Cardiac muscle cell (in vitro differentiated cells and primary cell): Measurements from ENCODE around the gene TRIM38. TPM values are rescaled to one million over a fixed set of nuclear protein-coding genes. Genes with fewer than 3 reads are reported as not detected.
"Not testable (repeated sequence)": the region's sequence is repeated elsewhere in the genome, so short reads cannot be mapped to it uniquely, and the experiment has no call there.

ENCODE experiments used
- DNase-seq, 2 donors: peaks; one replicate each; pipeline versions ENCODE4 v3.0.0 to v3.0.0-alpha.2; 2010 to 2017; ENCODE audit warnings: low read depth in 1 of 2, low spot score in 1 of 2
- H3K27ac ChIP-seq: fragments of 200-600 bp; sonication (generic); 2 replicates; pipeline ENCODE4 v1.5.1; 2016
- H3K27me3 ChIP-seq: fragments of 200-600 bp; sonication (generic); 2 replicates; pipeline ENCODE4 v1.6.0; 2016; ENCODE audit warnings: control low read depth
- H3K36me3 ChIP-seq: fragments of 200-600 bp; sonication (generic); 2 replicates; pipeline ENCODE4 v1.5.1; 2016; ENCODE audit warnings: control low read depth
- H3K4me1 ChIP-seq: fragments of 200-600 bp; sonication (generic); 2 replicates; pipeline ENCODE4 v1.8.1; 2017; ENCODE audit warnings: low read depth, mild to moderate bottlenecking, mixed run types
- H3K4me3 ChIP-seq: fragments of 200-600 bp; sonication (generic); 2 replicates; pipeline ENCODE4 v1.5.1; 2016; ENCODE audit warnings: mild to moderate bottlenecking
- H3K9me3 ChIP-seq: fragments of 200-600 bp; sonication (generic); 2 replicates; pipeline ENCODE4 v1.5.1; 2017; ENCODE audit warnings: low read depth, mild to moderate bottlenecking, control low read depth
- CTCF ChIP-seq: IDR thresholded peaks from 2 replicates; pipeline ENCODE4 v1.5.1; 2012; ENCODE audit warnings: low read depth, mild to moderate bottlenecking, low read length
- polyA plus RNA-seq: library from polyadenylated mRNA; unstranded; fragments of >200 nt; fragmentation: Nextera tagmentation; extraction: Ambion mirVana; gene quantifications from 2 replicates; pipeline ENCODE4 v1.2.1, GENCODE V29; 2016
- total RNA-seq: library from RNA; depleted of rRNA; stranded (reverse); fragments of >200 nt; gene quantifications from 2 replicates; pipeline ENCODE4 v1.2.3, GENCODE V29; 2016

The TRIM38 gene
- total and polyA plus RNA-seq, 2 experiments from 2014 or later, result 0.05 to 0.12 TPM

GRCh38 chr6:26006086-26006939 lies 43.7 kb downstream of the TRIM38 start:
- Histone ChIP-seq H3K27me3 (no peaks in the 10 kb centered on the region), H3K4me3 (no peak overlapping the region), H3K9me3 (no peaks in the 10 kb centered on the region), H3K36me3 (no peaks in the 10 kb centered on the region), H3K4me1 (peaks cover 5% of the 10 kb centered on the region), H3K27ac (no peak overlapping the region)
- DNase-seq, result no peak
- no peak for TF ChIP-seq CTCF

- not testable (repeated sequence) for DNase-seq, H3K36me3 ChIP-seq, H3K9me3 ChIP-seq, H3K4me3 ChIP-seq, H3K4me1 ChIP-seq, H3K27ac ChIP-seq, H3K27me3 ChIP-seq
Measured at GRCh38 chr6:26006940-26007305, 44.3 kb downstream of the TRIM38 start.

GRCh38 chr6:26008470-26008869 lies 45.9 kb downstream of the TRIM38 start:
- no peak for DNase-seq
- no peak overlapping the region for H3K27ac ChIP-seq
- H3K4me1 ChIP-seq, result peaks cover 5% of the 10 kb centered on the region
- no peak for TF ChIP-seq CTCF
- H3K9me3 ChIP-seq, result no peaks in the 10 kb centered on the region
- H3K4me3 ChIP-seq, result no peak overlapping the region
- H3K36me3 ChIP-seq, result no peaks in the 10 kb centered on the region
- no peaks in the 10 kb centered on the region for H3K27me3 ChIP-seq

GRCh38 chr6:26009817-26010216 lies 47.2 kb downstream of the TRIM38 start:
- no peak for TF ChIP-seq CTCF
- Histone ChIP-seq H3K27me3 (no peaks in the 10 kb centered on the region), H3K9me3 (no peaks in the 10 kb centered on the region), H3K4me3 (no peak overlapping the region), H3K4me1 (peaks cover 5% of the 10 kb centered on the region), H3K36me3 (no peaks in the 10 kb centered on the region), H3K27ac (no peak overlapping the region)
- DNase-seq, result no peak

GRCh38 chr6:26012061-26012460 lies 49.5 kb downstream of the TRIM38 start:
- Histone ChIP-seq H3K36me3 (no peaks in the 10 kb centered on the region), H3K4me1 (no peaks in the 10 kb centered on the region), H3K9me3 (no peaks in the 10 kb centered on the region), H3K4me3 (no peak overlapping the region), H3K27me3 (no peaks in the 10 kb centered on the region), H3K27ac (no peak overlapping the region)
- DNase-seq, result no peak
- TF ChIP-seq CTCF, result no peak

- not testable (repeated sequence) for H3K4me3 ChIP-seq, H3K4me1 ChIP-seq, H3K27me3 ChIP-seq, H3K9me3 ChIP-seq, DNase-seq, H3K27ac ChIP-seq, H3K36me3 ChIP-seq
Measured at GRCh38 chr6:26014386-26014785, 51.8 kb downstream of the TRIM38 start.
